ENCODE measurements around the gene FKBP2.

DNA sequence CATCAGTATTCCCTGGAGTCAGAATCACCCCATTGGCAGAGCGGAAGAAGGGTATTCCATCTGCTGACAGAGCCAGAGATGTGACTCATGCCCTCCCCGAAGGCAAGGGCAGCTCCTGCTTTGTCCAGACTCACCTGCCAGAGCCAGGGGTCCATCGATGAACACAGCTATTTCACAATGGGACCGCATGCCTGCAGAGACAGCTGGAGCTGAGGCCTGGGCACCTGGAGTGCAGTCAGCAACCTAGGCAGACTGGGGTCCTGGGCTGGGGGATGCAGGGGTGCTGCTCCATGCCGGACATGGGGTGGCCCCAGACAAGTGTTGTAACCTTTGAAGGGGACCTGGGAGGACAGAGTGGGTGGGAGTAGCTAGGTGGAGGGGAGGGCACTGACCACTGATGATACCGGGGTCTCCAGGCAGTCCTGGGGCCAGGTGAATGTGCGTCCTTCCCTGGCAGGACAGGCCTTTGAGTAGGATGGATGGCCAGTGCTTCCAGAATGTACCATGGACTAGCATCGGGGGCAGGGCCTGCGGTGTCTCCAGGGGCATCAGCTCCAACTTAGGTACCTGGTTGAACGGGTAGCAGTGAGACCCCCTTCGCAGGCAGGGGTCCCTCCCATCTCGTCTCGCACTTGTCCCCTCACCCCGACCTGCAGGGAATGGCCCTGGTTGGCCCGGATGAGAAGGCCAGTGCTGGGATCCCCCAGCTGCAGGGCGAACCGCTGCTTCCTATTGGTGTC lies 16.6 kb upstream of the FKBP2 start:
- TF ChIP-seq GATA2 (IDR thresholded peaks at IDR 0.05; ENCODE audit: low read depth, low read length) (no peak), GATA3 (IDR thresholded peaks at IDR 0.05; ENCODE audit: low read depth, low read length) (no peak)
